Tibial nerve (tissue), 4 donors: ENCODE results near the gene CCDC24.

ENCODE experiments used
- CTCF ChIP-seq, 5 experiments: fragments of 200-600 bp in 3 of 5; fragments of 450-650 bp in 2 of 5; sonication (generic) in 3 of 5; IDR thresholded peaks; one replicate each; pipeline ENCODE4 v1.5.1; 2016 to 2019; ENCODE audit warnings: antibody characterized with exemption in 5 of 5, mild to moderate bottlenecking in 3 of 5, moderate library complexity in 2 of 5
- EP300 ChIP-seq, 2 donors: sonication (generic); formaldehyde crosslinking; IDR thresholded peaks; one replicate each; pipeline ENCODE4 v1.6.1; 2017; ENCODE audit warnings: antibody characterized with exemption in 2 of 2, mild to moderate bottlenecking in 1 of 2
- POLR2A ChIP-seq, 2 donors: fragments of 450-650 bp; IDR thresholded peaks; one replicate each; pipeline ENCODE4 v1.6.1; 2017; ENCODE audit warnings: antibody characterized with exemption in 2 of 2, mild to moderate bottlenecking in 2 of 2, moderate library complexity in 2 of 2

GRCh38 chr1:43951021-43951985 lies 40.1 kb upstream of the CCDC24 start:
- no peak for TF ChIP-seq CTCF (IDR thresholded peaks at IDR 0.05)
- TF ChIP-seq POLR2A (IDR thresholded peaks at IDR 0.05): no peak
- no peak for TF ChIP-seq EP300 (IDR thresholded peaks at IDR 0.05)
